HG02763 (cell line): ENCODE results near the gene NPHP4.
"Not testable (repeated sequence)": the region's sequence is repeated elsewhere in the genome, so short reads cannot be mapped to it uniquely, and the experiment has no call there.

Experiments
- ATAC-seq: cut with Tn5 transposase; IDR thresholded peaks from one replicate; pipeline ENCODE4 v1.9.1; 2021; ENCODE audit warnings: mild to moderate bottlenecking, moderate library complexity; ENCODE audit not compliant: unreplicated experiment

Gene NPHP4

DNA sequence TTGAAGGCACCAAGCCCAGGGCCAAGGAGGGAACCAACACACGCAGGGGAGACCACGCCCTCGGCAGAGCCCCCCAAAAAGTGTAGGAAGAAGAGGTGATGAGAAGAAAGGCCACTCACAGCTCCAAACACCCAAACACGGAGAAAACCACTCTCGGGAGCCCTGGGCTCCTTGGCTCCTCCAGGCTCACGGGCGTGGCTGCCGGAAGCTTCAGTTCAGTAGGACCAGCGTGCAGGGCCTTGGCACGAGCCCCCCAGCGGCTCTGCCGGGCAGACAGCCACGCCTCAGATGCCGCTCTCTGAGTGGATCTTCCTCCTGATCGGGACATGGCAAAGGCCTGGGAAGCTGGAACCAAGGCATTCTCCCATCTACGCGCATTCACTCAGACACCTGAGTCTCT is 94.0 kb downstream of the NPHP4 start:
- no peak for ATAC-seq

- ATAC-seq: no peak
These were observed 95.2 kb downstream of the NPHP4 start for GRCh38 chr1:5896706-5897660.

DNA sequence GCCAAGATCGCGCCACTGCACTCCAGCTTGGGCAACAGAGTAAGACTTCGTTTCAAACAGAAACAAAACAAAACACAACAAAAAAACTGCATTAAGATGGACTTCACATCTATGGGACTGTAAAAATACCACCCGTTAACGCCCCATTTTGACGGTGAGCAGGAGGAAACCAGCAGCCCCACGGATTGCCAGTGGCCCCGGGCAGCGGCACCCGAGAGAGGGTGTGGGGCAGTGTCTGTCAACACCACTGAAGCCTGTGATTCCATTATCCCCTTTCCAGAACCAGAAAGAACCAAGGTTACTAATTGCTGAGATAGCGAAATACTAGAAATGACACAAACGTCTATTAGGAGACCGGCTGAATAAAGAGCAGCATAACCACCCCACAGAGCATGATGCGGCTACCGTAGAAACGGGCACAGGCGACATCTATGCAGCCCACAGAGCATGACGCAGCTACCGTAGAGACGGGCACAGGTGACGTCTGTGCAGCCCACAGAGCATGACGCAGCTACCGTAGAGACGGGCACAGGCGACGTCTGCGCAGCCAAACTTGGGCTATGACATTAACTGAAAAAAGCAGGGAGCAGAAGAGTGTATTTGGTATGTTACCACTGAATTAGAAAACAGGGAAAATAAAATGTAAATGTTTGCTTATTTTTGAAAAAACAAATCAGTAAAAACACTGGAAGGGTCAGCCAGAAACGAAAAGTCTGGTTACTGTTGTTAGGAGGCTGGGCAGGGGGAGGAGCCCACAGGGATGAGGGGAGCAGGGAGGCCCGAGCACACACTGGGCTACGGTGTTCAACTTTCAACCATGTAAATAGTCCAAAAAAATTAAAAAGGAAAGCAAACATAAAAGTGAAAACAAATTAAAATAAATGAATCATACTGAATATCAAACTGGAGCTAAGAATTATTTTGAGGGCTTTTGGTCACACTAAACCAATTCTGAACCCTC is 96.5 kb downstream of the NPHP4 start:
- ATAC-seq: no peak

- ATAC-seq: not testable (repeated sequence)
These were observed 98.4 kb downstream of the NPHP4 start for GRCh38 chr1:5893699-5894278.

DNA sequence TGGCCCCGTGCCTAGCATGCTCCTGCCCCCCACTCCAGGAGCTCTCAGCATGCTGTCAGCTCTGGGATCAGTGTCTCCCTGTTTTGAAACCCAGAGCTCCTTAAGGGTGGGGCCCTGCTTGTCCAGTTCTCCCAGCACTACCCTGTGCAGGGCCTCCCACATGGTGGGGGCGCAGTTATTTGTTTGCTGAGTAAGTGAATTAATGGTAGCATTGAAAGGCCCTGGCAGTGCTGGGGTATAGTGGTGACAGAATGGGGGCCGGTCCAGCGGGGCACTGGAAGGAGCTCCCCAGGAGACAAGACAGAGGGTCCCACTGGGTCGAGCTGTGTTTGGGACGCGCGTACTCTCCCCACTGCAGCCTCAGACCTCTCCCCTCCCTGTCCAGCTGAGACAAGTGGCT is 99.9 kb downstream of the NPHP4 start:
- no peak for ATAC-seq

DNA sequence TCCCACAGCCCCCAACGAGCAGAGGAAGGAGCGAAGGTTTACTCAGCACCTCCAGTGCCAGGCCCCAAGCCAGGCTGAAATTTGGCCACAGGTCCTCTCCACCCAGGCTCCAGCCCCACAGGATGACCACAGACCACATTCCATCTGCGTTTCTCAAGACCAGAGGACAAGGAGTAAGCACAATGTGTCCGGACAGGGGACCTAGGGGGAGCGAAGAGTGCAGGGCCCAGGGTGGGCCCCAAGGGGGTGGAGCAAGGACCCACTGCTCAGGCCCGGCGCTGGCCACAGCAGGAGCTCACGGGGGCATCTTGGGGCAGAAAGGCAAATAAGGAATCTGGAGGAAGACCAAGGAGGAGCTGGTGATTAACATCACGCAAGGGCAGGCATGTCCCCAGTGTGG is 100.5 kb downstream of the NPHP4 start:
- ATAC-seq: no peak

GRCh38 chr1:5891137-5891536 is 101.1 kb downstream of the NPHP4 start:
- no peak for ATAC-seq

- ATAC-seq: no peak
These were observed 101.7 kb downstream of the NPHP4 start for GRCh38 chr1:5890346-5891106.

- ATAC-seq: no peak
These were observed 102.3 kb downstream of the NPHP4 start for GRCh38 chr1:5889901-5890300.

- no peak for ATAC-seq
These were observed 102.8 kb downstream of the NPHP4 start for GRCh38 chr1:5889462-5889861.

DNA sequence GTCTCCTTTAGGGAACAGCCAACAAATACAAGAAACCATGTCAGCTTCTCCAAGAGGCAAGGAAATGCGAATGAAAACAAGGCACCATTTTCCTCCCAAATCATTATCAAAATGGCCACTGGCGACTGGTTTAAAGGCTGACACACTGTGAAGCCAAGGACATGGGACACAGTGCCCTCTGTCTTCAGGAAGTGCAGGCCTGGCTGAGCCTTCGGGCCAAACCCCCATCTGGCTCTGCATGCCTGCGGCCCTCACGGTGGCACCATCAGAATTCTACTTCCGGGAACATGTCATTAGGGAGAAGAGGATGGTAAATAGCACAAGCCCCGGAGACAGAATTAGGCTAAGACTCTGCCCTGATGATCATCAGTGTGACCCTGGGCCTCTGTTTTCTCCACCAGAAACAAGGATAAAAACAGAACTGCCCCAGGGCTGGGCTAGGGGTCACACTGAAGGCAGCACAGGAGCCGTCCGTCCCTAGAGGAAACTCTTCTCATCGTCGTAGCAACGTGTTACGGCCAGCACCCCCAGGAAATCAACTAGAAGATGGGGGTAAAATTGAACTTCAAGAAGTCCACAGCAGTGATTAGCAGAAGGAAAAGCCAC is 103.5 kb downstream of the NPHP4 start:
- ATAC-seq: no peak

GRCh38 chr1:5887971-5888361 is 104.3 kb downstream of the NPHP4 start:
- no peak for ATAC-seq

GRCh38 chr1:5887349-5887970 is 104.8 kb downstream of the NPHP4 start:
- ATAC-seq: no peak

GRCh38 chr1:5886541-5887348 is 105.5 kb downstream of the NPHP4 start:
- no peak for ATAC-seq

- no peak for ATAC-seq
These were observed 106.1 kb downstream of the NPHP4 start for GRCh38 chr1:5886140-5886483.

DNA sequence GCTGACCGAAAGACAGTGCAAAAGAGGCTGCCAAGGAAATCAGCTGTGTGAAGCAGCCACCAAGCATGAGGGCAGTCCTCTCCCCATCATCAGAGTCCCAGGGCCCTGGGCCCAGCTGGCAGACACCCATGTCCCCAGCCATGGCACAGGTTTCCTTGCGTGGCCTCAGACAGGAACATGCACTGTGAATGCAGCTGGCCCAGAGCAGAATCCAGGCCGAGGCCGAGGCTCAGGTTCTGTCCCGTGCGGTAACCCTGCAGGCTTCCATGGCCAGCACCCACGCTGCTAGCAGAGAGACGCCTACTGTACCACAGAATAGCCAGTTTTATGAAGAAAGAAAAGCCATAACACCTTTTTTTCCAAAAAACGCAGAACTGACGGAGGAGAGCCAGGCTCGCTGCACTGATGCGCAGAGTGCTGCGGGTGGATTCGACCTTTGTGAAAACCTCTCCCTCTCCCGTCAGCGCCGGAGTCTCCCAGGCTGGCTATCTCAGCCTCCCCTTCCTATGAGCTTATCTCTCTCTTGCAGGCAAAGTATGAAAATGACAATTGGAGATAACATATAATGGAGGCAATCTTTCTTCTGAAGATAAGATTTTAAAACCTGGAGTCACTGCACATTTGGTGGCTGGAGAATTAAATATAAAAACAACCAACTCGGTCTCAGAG is 106.6 kb downstream of the NPHP4 start:
- no peak for ATAC-seq

GRCh38 chr1:5884110-5884509 is 108.1 kb downstream of the NPHP4 start:
- ATAC-seq: no peak
